CD4-positive, alpha-beta T cell (primary cell): Measurements from ENCODE around the gene GTF2A2. TPM values are rescaled to one million over a fixed set of nuclear protein-coding genes. Genes with fewer than 3 reads are reported as not detected.

Experiments
- ATAC-seq: fragments of 200-7000 bp; cut with Tn5 transposase; one replicate; pipeline ENCODE4 v1.10.0; 2022; ENCODE audit warnings: mild to moderate bottlenecking; ENCODE audit not compliant: poor library complexity
- CTCF ChIA-PET: fragments of 350-600 bp; sonication (Branson Sonifier 250); formaldehyde crosslinking; loops from one replicate; lab custom pipeline; 2021; ENCODE audit warnings: antibody characterized with exemption, inconsistent platforms; lab: Charles Lee
- POLR2A ChIA-PET: fragments of 350-600 bp; sonication (Branson Sonifier 250); formaldehyde crosslinking; loops from one replicate; lab custom pipeline; 2021; ENCODE audit warnings: antibody characterized with exemption, inconsistent platforms; lab: Charles Lee
- DNase-seq, 14 experiments: peaks; one replicate each; pipeline ENCODE4 v3.0.0-alpha.2; 2013 to 2020; ENCODE audit warnings: mixed read lengths in 2 of 14
- H3K27ac ChIP-seq, 2 donors: one replicate each; pipeline versions ENCODE4 v1.5.1 to v1.7.0; 2013; ENCODE audit warnings: low read length in 2 of 2, low read depth in 1 of 2, mild to moderate bottlenecking in 1 of 2
- H3K27me3 ChIP-seq, 2 experiments: 1 replicate in 1 of 2; 2 replicates in 1 of 2; pipeline versions ENCODE4 v1.6.1 to v1.7.0; 2013; ENCODE audit warnings: low read length in 2 of 2, control low read depth in 1 of 2, mild to moderate bottlenecking in 1 of 2, moderate library complexity in 1 of 2; ENCODE audit not compliant: insufficient read depth in 2 of 2, control insufficient read depth in 1 of 2
- H3K36me3 ChIP-seq: one replicate; pipeline ENCODE4 v1.6.1; 2013; ENCODE audit warnings: low read length, control low read depth; ENCODE audit not compliant: insufficient read depth
- H3K4me1 ChIP-seq: one replicate; pipeline ENCODE4 v1.6.1; 2013; ENCODE audit warnings: low read length, control low read depth; ENCODE audit not compliant: insufficient read depth
- H3K4me3 ChIP-seq: one replicate; pipeline ENCODE4 v1.5.1; 2013; ENCODE audit warnings: mild to moderate bottlenecking, low read length, moderate library complexity
- H3K9me3 ChIP-seq, 2 experiments: 1 replicate in 1 of 2; 2 replicates in 1 of 2; pipeline versions ENCODE4 v1.6.1 to v1.7.0; 2013; ENCODE audit warnings: low read length in 2 of 2, mild to moderate bottlenecking in 2 of 2, control low read depth in 1 of 2, moderate library complexity in 1 of 2; ENCODE audit not compliant: control insufficient read depth in 1 of 2, insufficient read depth in 1 of 2
- H3K27ac Mint-ChIP-seq: one replicate; pipeline ENCODE4 v1.8.0; 2020; ENCODE audit warnings: mixed read lengths
- H3K27me3 Mint-ChIP-seq: one replicate; pipeline ENCODE4 v1.8.0; 2021; ENCODE audit warnings: mixed read lengths
- H3K36me3 Mint-ChIP-seq: one replicate; pipeline ENCODE4 v1.8.0; 2021; ENCODE audit warnings: low read depth, mixed read lengths
- H3K4me1 Mint-ChIP-seq: one replicate; pipeline ENCODE4 v1.8.0; 2021; ENCODE audit warnings: low read depth, mixed read lengths
- H3K4me3 Mint-ChIP-seq: one replicate; pipeline ENCODE4 v1.8.0; 2020; ENCODE audit warnings: mild to moderate bottlenecking, mixed read lengths
- H3K9me3 Mint-ChIP-seq: one replicate; pipeline ENCODE4 v1.8.0; 2020; ENCODE audit warnings: mixed read lengths
- intact Hi-C, 2 experiments: fragments of 100-400 bp; cut with DNase I in 1 of 2; cut with micrococcal nuclease in 1 of 2; formaldehyde crosslinking; loops; one replicate each; pipeline versions ENCODE4 v1.15.1 to v1.9.0; 2023 to 2025; cut with DNase I, micrococcal nuclease
- total RNA-seq, 174 experiments: library from RNA in 2 of 174; stranded (reverse) in 2 of 174; gene quantifications; one replicate each; pipeline ENCODE4 v1.2.3 and lab custom pipeline; 2021 to 2026
- TF ChIP-seq, protein P1 (sequence below): fragments of 200-600 bp; IDR thresholded peaks from one replicate; pipeline ENCODE4 v1.8.0; 2022; ENCODE audit warnings: antibody characterized with exemption, mild to moderate bottlenecking

GTF2A2 gene
- total RNA-seq, 2 experiments from 2014 or later = 40.3 to 44.6 TPM

DNA sequence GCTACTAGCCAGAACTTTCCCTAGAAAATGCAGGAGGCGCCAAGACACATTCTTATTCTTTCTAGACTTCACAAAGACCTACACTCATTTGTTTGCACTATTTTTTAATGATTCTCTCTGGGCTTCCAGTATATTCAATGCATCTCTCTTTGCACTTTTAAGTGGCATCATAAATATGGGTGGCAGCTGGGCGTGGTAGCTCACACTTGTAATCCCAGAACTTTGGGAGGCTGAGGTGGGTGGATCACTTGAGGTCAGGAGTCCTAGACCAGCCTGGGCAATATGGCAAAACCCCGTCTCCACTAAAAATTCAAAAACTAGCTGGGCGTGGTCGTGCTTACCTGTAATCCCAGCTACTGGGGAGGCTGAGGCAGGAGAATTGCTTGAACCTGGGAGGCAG lies 51.3 kb downstream of the GTF2A2 start:
- TF ChIP-seq, protein P1, sequence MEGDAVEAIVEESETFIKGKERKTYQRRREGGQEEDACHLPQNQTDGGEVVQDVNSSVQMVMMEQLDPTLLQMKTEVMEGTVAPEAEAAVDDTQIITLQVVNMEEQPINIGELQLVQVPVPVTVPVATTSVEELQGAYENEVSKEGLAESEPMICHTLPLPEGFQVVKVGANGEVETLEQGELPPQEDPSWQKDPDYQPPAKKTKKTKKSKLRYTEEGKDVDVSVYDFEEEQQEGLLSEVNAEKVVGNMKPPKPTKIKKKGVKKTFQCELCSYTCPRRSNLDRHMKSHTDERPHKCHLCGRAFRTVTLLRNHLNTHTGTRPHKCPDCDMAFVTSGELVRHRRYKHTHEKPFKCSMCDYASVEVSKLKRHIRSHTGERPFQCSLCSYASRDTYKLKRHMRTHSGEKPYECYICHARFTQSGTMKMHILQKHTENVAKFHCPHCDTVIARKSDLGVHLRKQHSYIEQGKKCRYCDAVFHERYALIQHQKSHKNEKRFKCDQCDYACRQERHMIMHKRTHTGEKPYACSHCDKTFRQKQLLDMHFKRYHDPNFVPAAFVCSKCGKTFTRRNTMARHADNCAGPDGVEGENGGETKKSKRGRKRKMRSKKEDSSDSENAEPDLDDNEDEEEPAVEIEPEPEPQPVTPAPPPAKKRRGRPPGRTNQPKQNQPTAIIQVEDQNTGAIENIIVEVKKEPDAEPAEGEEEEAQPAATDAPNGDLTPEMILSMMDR = no peak
- H3K36me3 ChIP-seq = no peaks in the 10 kb centered on the region
- H3K4me3 ChIP-seq = no peak overlapping the region
- Mint-ChIP-seq H3K9me3 (peaks cover 12% of the 10 kb centered on the region), H3K4me1 (no peaks in the 10 kb centered on the region), H3K4me3 (no peak overlapping the region), H3K36me3 (no peaks in the 10 kb centered on the region), H3K27ac (no peak overlapping the region), H3K27me3 (peaks cover 35% of the 10 kb centered on the region)
- H3K27me3 ChIP-seq = no peaks in the 10 kb centered on the region
- POLR2A ChIA-PET = no interaction called here
- peaks cover 7 to 12% of the 10 kb centered on the region in 2 experiments for H3K9me3 ChIP-seq
- intact Hi-C loops = no loop called here
- H3K27ac ChIP-seq = no peak overlapping the region
- no peaks in the 10 kb centered on the region for H3K4me1 ChIP-seq
- DNase-seq (no peak), ATAC-seq (no peak)
- CTCF ChIA-PET = no interaction called here

DNA sequence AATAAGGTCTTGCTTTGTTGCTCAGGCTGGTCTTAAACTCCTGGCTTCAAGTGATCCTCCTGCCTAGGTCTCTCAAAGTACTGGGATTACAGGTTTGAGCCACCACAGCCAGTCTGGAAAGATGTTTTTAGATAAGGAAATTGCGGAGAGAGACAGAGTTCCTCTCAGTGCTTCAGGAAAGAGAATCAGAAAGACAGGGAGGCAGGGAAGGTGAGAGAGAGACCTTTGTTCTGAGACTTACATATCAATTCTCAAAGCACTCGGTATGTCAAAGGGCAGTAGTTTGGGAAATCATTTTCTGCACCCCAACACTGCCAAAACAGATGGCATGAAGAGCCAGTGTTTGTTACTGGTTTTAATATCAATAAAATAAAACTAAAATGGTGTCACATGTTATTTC lies 58.9 kb downstream of the GTF2A2 start:
- TF ChIP-seq, protein P1 = no peak
- no peaks in the 10 kb centered on the region for H3K27me3 ChIP-seq
- ATAC-seq = no peak
- H3K9me3 ChIP-seq = peaks cover 7 to 11% of the 10 kb centered on the region in 2 experiments
- POLR2A ChIA-PET = no interaction called here
- intact Hi-C loops = no loop called here
- peaks cover 5% of the 10 kb centered on the region for H3K36me3 Mint-ChIP-seq
- no peaks in the 10 kb centered on the region for H3K4me1 Mint-ChIP-seq
- H3K4me3 ChIP-seq = no peak overlapping the region
- peaks cover 4% of the 10 kb centered on the region for H3K9me3 Mint-ChIP-seq
- no peaks in the 10 kb centered on the region for H3K4me1 ChIP-seq
- H3K4me3 Mint-ChIP-seq = no peak overlapping the region
- no peak overlapping the region for H3K27ac Mint-ChIP-seq
- CTCF ChIA-PET = no interaction called here
- peaks cover 21% of the 10 kb centered on the region for H3K27me3 Mint-ChIP-seq
- no peak for DNase-seq
- H3K27ac ChIP-seq = no peak overlapping the region
- no peaks in the 10 kb centered on the region for H3K36me3 ChIP-seq

DNA sequence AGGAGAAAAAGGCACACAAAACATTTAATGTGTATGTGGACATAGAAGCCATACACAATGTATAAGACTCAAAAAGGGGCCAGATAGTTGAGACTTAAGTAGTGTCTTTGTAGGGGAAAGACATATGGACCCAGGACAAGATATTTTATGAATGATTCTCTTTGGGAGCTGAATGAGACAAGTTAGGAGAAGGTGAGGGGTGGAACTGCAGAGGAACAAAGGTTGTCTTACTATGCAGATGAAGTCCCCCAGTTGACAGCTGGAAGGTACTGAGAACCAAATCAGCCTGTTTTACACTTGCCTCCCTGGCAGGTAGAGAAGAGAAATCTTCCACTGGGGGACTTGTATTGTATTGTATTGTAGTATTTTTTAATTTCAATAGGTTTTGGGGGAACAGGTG lies 60.7 kb downstream of the GTF2A2 start:
- H3K4me3 ChIP-seq = no peak overlapping the region
- peaks cover 5 to 7% of the 10 kb centered on the region in 2 experiments for H3K9me3 ChIP-seq
- Mint-ChIP-seq H3K27ac (no peak overlapping the region), H3K4me3 (no peak overlapping the region), H3K36me3 (peaks cover 5% of the 10 kb centered on the region), H3K4me1 (peaks cover under 1% of the 10 kb centered on the region), H3K9me3 (no peaks in the 10 kb centered on the region), H3K27me3 (peaks cover 11% of the 10 kb centered on the region)
- ChIA-PET POLR2A (no interaction called here), CTCF (no interaction called here)
- H3K27me3 ChIP-seq = no peaks in the 10 kb centered on the region
- DNase-seq = no peak
- TF ChIP-seq, protein P1 = no peak
- intact Hi-C loops = no loop called here
- no peak for ATAC-seq
- H3K36me3 ChIP-seq = no peaks in the 10 kb centered on the region
- no peak overlapping the region for H3K27ac ChIP-seq
- no peaks in the 10 kb centered on the region for H3K4me1 ChIP-seq
